Cardiac muscle cell (in vitro differentiated cells and primary cell): ENCODE results near the gene FES. TPM values are rescaled to one million over a fixed set of nuclear protein-coding genes. Genes with fewer than 3 reads are reported as not detected.

Experiments used
- DNase-seq, 2 donors: peaks; one replicate each; pipeline versions ENCODE4 v3.0.0 to v3.0.0-alpha.2; 2010 to 2017; ENCODE audit warnings: low read depth in 1 of 2, low spot score in 1 of 2
- H3K27ac ChIP-seq: fragments of 200-600 bp; sonication (generic); 2 replicates; pipeline ENCODE4 v1.5.1; 2016
- H3K27me3 ChIP-seq: fragments of 200-600 bp; sonication (generic); 2 replicates; pipeline ENCODE4 v1.6.0; 2016; ENCODE audit warnings: control low read depth
- H3K36me3 ChIP-seq: fragments of 200-600 bp; sonication (generic); 2 replicates; pipeline ENCODE4 v1.5.1; 2016; ENCODE audit warnings: control low read depth
- H3K4me1 ChIP-seq: fragments of 200-600 bp; sonication (generic); 2 replicates; pipeline ENCODE4 v1.8.1; 2017; ENCODE audit warnings: low read depth, mild to moderate bottlenecking, mixed run types
- H3K4me3 ChIP-seq: fragments of 200-600 bp; sonication (generic); 2 replicates; pipeline ENCODE4 v1.5.1; 2016; ENCODE audit warnings: mild to moderate bottlenecking
- H3K9me3 ChIP-seq: fragments of 200-600 bp; sonication (generic); 2 replicates; pipeline ENCODE4 v1.5.1; 2017; ENCODE audit warnings: low read depth, mild to moderate bottlenecking, control low read depth
- polyA plus RNA-seq: library from polyadenylated mRNA; unstranded; fragments of >200 nt; fragmentation: Nextera tagmentation; extraction: Ambion mirVana; gene quantifications from 2 replicates; pipeline ENCODE4 v1.2.1, GENCODE V29; 2016
- total RNA-seq: library from RNA; depleted of rRNA; stranded (reverse); fragments of >200 nt; gene quantifications from 2 replicates; pipeline ENCODE4 v1.2.3, GENCODE V29; 2016
- TF ChIP-seq, protein P1 (sequence below): IDR thresholded peaks from 2 replicates; pipeline ENCODE4 v1.5.1; 2012; ENCODE audit warnings: low read depth, mild to moderate bottlenecking, low read length

FES gene
- total and polyA plus RNA-seq, 2 experiments from 2014 or later: 5.4 to 19.8 TPM

DNA sequence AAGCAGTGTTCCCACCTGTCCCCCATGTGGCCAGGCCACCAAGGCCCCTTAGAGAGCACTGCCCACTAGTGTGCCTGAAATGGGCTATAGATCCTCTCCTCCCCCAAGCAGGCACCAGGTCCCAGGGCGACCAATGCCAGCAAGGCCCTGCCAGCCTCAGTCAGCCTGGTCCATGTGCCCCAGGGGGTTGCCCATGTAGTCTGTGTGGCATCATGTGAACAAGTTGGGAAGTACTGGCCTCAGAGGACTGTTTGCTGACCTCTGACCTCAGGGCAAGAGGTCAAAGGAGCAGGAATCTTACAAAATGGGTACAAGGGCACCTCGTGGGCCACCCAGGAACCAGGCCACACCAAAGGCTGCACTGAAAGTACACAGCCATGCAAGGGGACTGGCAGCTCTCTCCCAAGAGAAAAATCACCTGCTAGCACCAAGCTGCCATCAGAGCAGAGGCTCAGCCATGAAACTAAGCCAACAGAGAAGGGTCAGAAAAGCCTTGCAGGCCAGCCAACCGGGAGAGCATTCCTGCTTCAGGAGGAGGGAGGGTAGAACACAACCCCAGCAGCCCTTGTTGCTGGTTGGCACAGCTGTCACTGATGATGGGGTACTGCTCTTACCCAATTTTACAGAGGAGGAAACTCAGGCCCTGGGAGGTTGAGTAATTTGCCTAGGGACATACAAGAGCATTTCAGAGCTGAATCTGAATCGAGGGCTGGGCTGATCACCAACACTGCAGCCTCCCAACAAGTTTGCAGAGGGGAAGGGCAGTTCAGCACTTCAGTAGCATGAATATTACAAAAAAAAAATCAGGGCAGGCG lies 21.1 kb upstream of the FES start:
- DNase-seq: peak in 1 of 2 donors; percentile 57
- TF ChIP-seq, protein P1, sequence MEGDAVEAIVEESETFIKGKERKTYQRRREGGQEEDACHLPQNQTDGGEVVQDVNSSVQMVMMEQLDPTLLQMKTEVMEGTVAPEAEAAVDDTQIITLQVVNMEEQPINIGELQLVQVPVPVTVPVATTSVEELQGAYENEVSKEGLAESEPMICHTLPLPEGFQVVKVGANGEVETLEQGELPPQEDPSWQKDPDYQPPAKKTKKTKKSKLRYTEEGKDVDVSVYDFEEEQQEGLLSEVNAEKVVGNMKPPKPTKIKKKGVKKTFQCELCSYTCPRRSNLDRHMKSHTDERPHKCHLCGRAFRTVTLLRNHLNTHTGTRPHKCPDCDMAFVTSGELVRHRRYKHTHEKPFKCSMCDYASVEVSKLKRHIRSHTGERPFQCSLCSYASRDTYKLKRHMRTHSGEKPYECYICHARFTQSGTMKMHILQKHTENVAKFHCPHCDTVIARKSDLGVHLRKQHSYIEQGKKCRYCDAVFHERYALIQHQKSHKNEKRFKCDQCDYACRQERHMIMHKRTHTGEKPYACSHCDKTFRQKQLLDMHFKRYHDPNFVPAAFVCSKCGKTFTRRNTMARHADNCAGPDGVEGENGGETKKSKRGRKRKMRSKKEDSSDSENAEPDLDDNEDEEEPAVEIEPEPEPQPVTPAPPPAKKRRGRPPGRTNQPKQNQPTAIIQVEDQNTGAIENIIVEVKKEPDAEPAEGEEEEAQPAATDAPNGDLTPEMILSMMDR: no peak
- no peaks in the 10 kb centered on the region for H3K9me3 ChIP-seq
- no peaks in the 10 kb centered on the region for H3K27me3 ChIP-seq
- H3K4me1 ChIP-seq: peaks cover 14% of the 10 kb centered on the region
- no peak overlapping the region for H3K4me3 ChIP-seq
- H3K27ac ChIP-seq: no peak overlapping the region
- no peaks in the 10 kb centered on the region for H3K36me3 ChIP-seq

DNA sequence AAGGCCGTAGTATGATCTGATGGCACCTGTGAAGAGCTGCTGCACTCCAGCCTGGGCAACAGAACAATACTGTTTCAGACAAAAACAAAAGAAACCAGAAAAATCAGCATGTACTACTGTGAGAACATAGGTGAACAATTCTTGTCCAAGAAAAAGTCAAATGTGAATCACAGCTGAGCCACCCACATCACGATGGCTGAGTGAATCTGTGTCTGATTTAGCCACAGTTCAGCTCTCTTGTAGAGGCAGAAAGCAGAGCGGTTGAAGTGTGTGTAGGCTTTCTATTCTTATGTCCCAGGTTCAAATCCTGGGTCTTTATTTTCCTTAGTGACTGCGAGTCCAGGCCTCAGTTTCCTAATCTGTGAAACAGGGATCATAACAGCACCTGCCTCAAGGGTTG lies 20.3 kb upstream of the FES start:
- Histone ChIP-seq H3K27ac (no peak overlapping the region), H3K4me3 (no peak overlapping the region), H3K4me1 (peaks cover 17% of the 10 kb centered on the region), H3K36me3 (no peaks in the 10 kb centered on the region), H3K27me3 (no peaks in the 10 kb centered on the region), H3K9me3 (no peaks in the 10 kb centered on the region)
- no peak for DNase-seq
- TF ChIP-seq, protein P1: no peak

DNA sequence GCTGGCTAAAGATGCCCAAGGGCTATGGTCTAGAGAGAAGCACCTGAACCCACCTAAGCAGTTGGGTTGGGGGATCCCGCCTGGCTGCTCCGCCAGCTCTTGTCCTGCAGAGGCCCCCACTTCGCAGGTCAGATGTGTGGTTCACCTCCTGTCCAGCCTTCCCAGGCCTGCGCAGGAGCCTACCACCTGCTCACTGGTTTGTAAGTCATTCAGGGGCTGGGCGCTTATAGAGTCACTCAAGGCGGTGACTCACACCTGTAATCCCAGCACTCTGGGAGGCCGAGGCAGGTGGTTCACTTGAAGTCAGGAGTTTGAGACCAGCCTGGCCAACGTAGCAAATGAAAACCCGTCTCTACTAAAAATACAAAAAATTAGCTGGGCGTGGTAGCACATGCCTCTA lies 19.8 kb upstream of the FES start:
- H3K9me3 ChIP-seq: no peaks in the 10 kb centered on the region
- no peaks in the 10 kb centered on the region for H3K27me3 ChIP-seq
- DNase-seq: no peak
- no peak overlapping the region for H3K4me3 ChIP-seq
- H3K4me1 ChIP-seq: peaks cover 19% of the 10 kb centered on the region
- TF ChIP-seq, protein P1: no peak
- H3K36me3 ChIP-seq: no peaks in the 10 kb centered on the region
- no peak overlapping the region for H3K27ac ChIP-seq

DNA sequence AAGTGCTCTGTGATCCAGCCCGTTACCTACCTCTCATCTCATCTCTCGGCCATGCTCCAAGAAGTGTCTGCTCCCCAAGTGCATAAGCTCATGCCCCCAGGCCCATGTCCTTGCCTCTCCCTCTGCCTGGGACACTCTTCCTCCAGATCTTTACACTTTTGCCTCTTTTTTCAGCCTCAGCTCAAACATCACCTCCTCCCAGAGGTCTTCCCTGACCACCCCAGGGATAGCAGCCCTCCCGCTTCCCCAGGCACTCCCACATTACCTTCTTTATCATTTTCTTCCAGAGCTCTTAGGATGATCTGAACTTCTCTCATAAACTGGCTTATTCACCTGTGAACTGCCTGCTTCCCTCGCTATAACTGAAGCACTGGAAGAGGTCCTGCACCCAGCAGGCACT lies 18.6 kb upstream of the FES start:
- Histone ChIP-seq H3K9me3 (no peaks in the 10 kb centered on the region), H3K4me1 (peaks cover 19% of the 10 kb centered on the region), H3K27ac (no peak overlapping the region), H3K4me3 (no peak overlapping the region), H3K36me3 (no peaks in the 10 kb centered on the region), H3K27me3 (no peaks in the 10 kb centered on the region)
- no peak for DNase-seq
- TF ChIP-seq, protein P1: no peak

DNA sequence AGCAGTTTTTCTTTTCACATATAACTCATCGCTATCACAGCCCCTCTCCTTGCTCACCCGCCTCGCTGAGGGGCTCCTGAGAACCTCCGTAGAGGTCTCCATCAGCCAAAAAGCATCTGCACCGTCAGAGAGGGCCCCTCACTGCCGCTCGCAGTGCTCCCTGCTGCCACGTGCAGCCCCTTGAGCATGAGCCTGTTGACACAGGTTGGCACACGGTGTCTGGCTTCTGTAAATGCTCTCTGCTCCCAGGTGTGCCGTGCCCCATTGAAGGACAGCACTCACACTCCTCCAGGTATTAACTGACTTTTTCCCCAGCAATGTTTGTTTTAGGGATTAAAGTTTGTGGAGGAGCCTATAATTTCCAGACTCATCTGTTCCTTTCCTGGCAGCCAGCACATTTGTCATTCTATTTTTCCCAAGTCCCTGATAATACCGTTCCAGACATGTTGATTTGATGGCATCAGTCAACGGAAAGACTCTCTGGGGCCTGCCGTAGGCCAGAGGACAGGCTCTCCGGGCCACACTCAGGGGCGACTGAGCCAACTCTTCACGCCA lies 18.1 kb upstream of the FES start:
- DNase-seq: no peak
- no peak overlapping the region for H3K4me3 ChIP-seq
- H3K27me3 ChIP-seq: no peaks in the 10 kb centered on the region
- no peak overlapping the region for H3K27ac ChIP-seq
- H3K4me1 ChIP-seq: peaks cover 19% of the 10 kb centered on the region
- H3K36me3 ChIP-seq: no peaks in the 10 kb centered on the region
- H3K9me3 ChIP-seq: no peaks in the 10 kb centered on the region
- TF ChIP-seq, protein P1: no peak
